ENCODE measurements around the gene VGLL4.

GRCh38 chr3:11655196-11655928 is 11.6 kb upstream of the VGLL4 start:
- TF ChIP-seq, protein P1, sequence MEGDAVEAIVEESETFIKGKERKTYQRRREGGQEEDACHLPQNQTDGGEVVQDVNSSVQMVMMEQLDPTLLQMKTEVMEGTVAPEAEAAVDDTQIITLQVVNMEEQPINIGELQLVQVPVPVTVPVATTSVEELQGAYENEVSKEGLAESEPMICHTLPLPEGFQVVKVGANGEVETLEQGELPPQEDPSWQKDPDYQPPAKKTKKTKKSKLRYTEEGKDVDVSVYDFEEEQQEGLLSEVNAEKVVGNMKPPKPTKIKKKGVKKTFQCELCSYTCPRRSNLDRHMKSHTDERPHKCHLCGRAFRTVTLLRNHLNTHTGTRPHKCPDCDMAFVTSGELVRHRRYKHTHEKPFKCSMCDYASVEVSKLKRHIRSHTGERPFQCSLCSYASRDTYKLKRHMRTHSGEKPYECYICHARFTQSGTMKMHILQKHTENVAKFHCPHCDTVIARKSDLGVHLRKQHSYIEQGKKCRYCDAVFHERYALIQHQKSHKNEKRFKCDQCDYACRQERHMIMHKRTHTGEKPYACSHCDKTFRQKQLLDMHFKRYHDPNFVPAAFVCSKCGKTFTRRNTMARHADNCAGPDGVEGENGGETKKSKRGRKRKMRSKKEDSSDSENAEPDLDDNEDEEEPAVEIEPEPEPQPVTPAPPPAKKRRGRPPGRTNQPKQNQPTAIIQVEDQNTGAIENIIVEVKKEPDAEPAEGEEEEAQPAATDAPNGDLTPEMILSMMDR (IDR thresholded peaks at IDR 0.05) = no peak
- TF ChIP-seq POLR2A (IDR thresholded peaks at IDR 0.05) = no peak

Data from lower leg skin (tissue), 3 donors.